Suprapubic skin (tissue), 4 donors: ENCODE results near the gene PPP6R2. TPM values are rescaled to one million over a fixed set of nuclear protein-coding genes. Genes with fewer than 3 reads are reported as not detected.

ENCODE experiments used
- DNase-seq, 2 donors: peaks; one replicate each; pipeline ENCODE4 v3.0.0-alpha.2; 2019; ENCODE audit warnings: low spot score in 2 of 2
- H3K27ac ChIP-seq: fragments of 200-600 bp; sonication (generic); one replicate; pipeline ENCODE4 v1.5.1; 2019
- H3K27me3 ChIP-seq: fragments of 200-600 bp; sonication (generic); one replicate; pipeline ENCODE4 v1.5.1; 2019
- H3K36me3 ChIP-seq: fragments of 200-600 bp; sonication (generic); one replicate; pipeline ENCODE4 v1.5.1; 2019
- H3K4me1 ChIP-seq: fragments of 200-600 bp; sonication (generic); one replicate; pipeline ENCODE4 v1.5.1; 2019
- H3K4me3 ChIP-seq: fragments of 200-600 bp; sonication (generic); one replicate; pipeline ENCODE4 v1.5.1; 2019; ENCODE audit warnings: mild to moderate bottlenecking
- H3K9me3 ChIP-seq: fragments of 200-600 bp; sonication (generic); one replicate; pipeline ENCODE4 v1.5.1; 2019
- EP300 ChIP-seq: sonication (generic); formaldehyde crosslinking; IDR thresholded peaks from one replicate; pipeline ENCODE4 v1.6.1; 2017; ENCODE audit warnings: antibody characterized with exemption
- POLR2A ChIP-seq, 2 donors: fragments of 450-650 bp; IDR thresholded peaks; one replicate each; pipeline ENCODE4 v1.6.1; 2017; ENCODE audit warnings: antibody characterized with exemption in 2 of 2, mild to moderate bottlenecking in 2 of 2, moderate library complexity in 2 of 2
- POLR2AphosphoS5 ChIP-seq, 3 donors: sonication (generic); formaldehyde crosslinking; IDR thresholded peaks; one replicate each; pipeline ENCODE4 v1.6.1; 2017; ENCODE audit warnings: antibody characterized with exemption in 3 of 3
- WGBS: methylation state at CpG from one replicate; pipeline ENCODE4 v1.1.5; 2018; 5-methylcytosine and 5-hydroxymethylcytosine counted together
- total RNA-seq, 4 donors: library from RNA; depleted of rRNA; stranded (reverse); fragments of >200 nt; gene quantifications; one replicate each; pipeline ENCODE4 v1.1.0, GENCODE V29; 2016
- TF ChIP-seq, protein P1 (sequence below), 2 donors: fragments of 200-600 bp in 1 of 2; fragments of 450-650 bp in 1 of 2; sonication (generic) in 1 of 2; IDR thresholded peaks; one replicate each; pipeline ENCODE4 v1.5.1; 2016 to 2019; ENCODE audit warnings: antibody characterized with exemption in 2 of 2, mild to moderate bottlenecking in 1 of 2, moderate library complexity in 1 of 2

The PPP6R2 gene
- total RNA-seq, 4 donors from 2014 or later, result 46.7 to 70.3 (median 64.6) TPM

- WGBS, result 78% methylated on average over 16 of the region's 19 CpGs
- DNase-seq, result no peak
- Histone ChIP-seq H3K27ac (no peak overlapping the region), H3K36me3 (no peaks in the 10 kb centered on the region), H3K4me3 (no peak overlapping the region), H3K27me3 (peaks cover 31% of the 10 kb centered on the region), H3K4me1 (no peaks in the 10 kb centered on the region), H3K9me3 (no peaks in the 10 kb centered on the region)
- TF ChIP-seq POLR2A (IDR thresholded peaks at IDR 0.05), result no peak
- TF ChIP-seq POLR2AphosphoS5 (IDR thresholded peaks at IDR 0.05), result no peak
- TF ChIP-seq EP300, result no peak
These were observed 145.8 kb downstream of the PPP6R2 start for GRCh38 chr22:50488886-50489285.

DNA sequence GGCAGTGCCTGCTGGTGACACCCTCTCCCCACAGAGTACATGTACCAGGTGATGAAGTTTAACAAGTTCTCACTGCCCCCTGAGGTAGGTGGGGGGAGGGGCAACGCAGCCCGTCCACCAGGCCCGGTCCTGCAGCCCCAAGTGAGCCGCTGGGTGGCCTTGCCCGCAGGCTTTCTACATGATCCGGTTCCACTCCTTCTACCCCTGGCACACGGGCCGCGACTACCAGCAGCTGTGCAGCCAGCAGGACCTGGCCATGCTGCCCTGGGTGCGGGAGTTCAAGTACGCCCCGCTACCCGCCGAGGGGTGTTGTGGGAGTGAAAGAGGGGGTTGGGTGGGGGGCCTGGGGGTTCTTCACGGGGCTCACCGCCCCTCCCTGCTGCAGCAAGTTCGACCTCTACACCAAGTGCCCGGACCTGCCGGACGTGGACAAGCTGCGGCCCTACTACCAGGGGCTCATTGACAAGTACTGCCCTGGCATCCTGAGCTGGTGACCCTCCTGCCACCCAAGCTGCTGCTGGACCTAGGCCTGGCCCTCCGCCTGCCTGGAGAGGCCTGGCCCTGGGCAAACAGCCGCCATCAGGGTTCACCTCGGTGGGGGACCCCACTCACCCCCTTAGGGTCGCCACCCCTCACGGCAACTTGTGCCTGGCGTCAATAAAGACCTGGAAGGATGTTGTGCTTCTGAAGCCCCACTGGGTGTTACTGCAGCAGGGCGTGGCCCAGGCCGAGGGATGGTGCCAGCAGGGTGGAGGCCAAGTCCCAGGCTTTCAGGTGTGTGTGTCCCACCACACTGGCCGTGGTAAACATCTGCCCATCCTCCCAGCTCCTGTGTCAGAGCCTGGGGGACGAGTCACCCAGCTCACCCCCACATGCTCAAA, 146.5 kb downstream of the PPP6R2 start:
- no peak for DNase-seq
- Histone ChIP-seq H3K27ac (no peak overlapping the region), H3K36me3 (no peaks in the 10 kb centered on the region), H3K4me3 (no peak overlapping the region), H3K9me3 (no peaks in the 10 kb centered on the region), H3K4me1 (no peaks in the 10 kb centered on the region), H3K27me3 (peaks cover 25% of the 10 kb centered on the region)
- WGBS, result 60% methylated on average over 5 of the region's 31 CpGs
- TF ChIP-seq POLR2AphosphoS5 (IDR thresholded peaks at IDR 0.05) (no peak), POLR2A (IDR thresholded peaks at IDR 0.05) (no peak), EP300 (no peak)
- TF ChIP-seq, protein P1, sequence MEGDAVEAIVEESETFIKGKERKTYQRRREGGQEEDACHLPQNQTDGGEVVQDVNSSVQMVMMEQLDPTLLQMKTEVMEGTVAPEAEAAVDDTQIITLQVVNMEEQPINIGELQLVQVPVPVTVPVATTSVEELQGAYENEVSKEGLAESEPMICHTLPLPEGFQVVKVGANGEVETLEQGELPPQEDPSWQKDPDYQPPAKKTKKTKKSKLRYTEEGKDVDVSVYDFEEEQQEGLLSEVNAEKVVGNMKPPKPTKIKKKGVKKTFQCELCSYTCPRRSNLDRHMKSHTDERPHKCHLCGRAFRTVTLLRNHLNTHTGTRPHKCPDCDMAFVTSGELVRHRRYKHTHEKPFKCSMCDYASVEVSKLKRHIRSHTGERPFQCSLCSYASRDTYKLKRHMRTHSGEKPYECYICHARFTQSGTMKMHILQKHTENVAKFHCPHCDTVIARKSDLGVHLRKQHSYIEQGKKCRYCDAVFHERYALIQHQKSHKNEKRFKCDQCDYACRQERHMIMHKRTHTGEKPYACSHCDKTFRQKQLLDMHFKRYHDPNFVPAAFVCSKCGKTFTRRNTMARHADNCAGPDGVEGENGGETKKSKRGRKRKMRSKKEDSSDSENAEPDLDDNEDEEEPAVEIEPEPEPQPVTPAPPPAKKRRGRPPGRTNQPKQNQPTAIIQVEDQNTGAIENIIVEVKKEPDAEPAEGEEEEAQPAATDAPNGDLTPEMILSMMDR (IDR thresholded peaks at IDR 0.05), result no peak

DNA sequence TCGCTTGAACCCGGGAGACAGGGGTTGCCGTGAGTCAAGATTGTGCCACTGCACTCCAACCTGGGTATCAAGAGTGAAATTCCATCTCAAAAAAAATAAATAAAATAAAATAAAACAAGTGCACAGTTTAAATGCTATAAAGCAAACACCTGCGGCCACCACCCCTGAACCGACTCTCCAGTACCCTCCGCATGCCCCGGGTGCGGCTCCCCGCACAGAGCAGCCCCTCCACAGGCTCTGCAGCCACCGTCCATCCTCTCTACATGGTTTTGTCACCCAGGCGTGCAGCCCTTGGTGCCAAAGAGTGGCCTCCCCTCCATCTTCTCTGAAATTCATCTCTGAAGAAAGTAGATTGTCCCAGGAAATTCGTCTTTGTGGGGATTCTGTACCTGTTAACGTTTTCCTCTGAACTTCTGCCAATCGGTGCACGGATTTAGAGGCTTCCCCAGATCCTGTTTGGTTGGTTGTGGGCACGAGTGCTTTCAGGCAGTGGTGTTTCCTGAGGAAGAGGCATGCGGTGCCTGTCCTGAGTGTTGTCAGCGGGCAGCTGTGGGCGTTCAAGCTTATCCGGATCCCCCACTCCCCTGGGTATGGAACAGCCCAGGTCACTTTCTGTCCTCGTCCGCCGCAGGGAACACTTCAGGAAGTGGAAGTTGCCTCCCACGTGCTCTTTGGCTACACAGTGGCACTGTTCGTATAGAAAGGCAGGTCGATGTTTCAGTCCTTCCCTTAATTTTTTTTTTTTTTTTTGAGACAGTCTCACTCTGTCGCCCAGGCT, 147.6 kb downstream of the PPP6R2 start:
- peaks cover 20% of the 10 kb centered on the region for H3K27me3 ChIP-seq
- H3K36me3 ChIP-seq, result no peaks in the 10 kb centered on the region
- H3K4me3 ChIP-seq, result no peak overlapping the region
- no peaks in the 10 kb centered on the region for H3K4me1 ChIP-seq
- H3K9me3 ChIP-seq, result no peaks in the 10 kb centered on the region
- no peak overlapping the region for H3K27ac ChIP-seq
- TF ChIP-seq EP300 (no peak), POLR2A (IDR thresholded peaks at IDR 0.05) (no peak), POLR2AphosphoS5 (IDR thresholded peaks at IDR 0.05) (no peak)
- TF ChIP-seq, protein P1 (IDR thresholded peaks at IDR 0.05), result no peak
- WGBS, result 72% methylated on average over 27 of the region's 27 CpGs
- no peak for DNase-seq

Other genes with a start within 250 kb of the PPP6R2 start
- gene PANX2, start 172.6 kb upstream of the PPP6R2 start, total RNA-seq, result 1 to 10 TPM; 1.2 to 2.8 (median 2.2) TPM
- gene TRABD, start 157.4 kb upstream of the PPP6R2 start, total RNA-seq, result 10 to 100 TPM; 35.7 to 78.2 (median 39.1) TPM
- 10 to 100 TPM; 27.4 to 66.1 (median 36.1) TPM for gene SELENOO, start 142.3 kb upstream of the PPP6R2 start, total RNA-seq
- gene TUBGCP6, start 98.3 kb upstream of the PPP6R2 start, total RNA-seq, result 100 to 1,000 TPM in 1 of 4 donors, 10 to 100 TPM in 3; 43.0 to 113 (median 69.7) TPM
- 10 to 100 TPM; 43.1 to 93.7 (median 56.2) TPM for gene HDAC10, start 92.1 kb upstream of the PPP6R2 start, total RNA-seq
- gene MAPK12, start 81.6 kb upstream of the PPP6R2 start, total RNA-seq, result 1 to 10 TPM; 1.3 to 5.7 (median 3.3) TPM
- gene MAPK11, start 72.9 kb upstream of the PPP6R2 start, total RNA-seq, result 1 to 10 TPM; 3.8 to 5.8 (median 4.5) TPM
- gene PLXNB2, start 35.7 kb upstream of the PPP6R2 start, total RNA-seq, result 100 to 1,000 TPM; 117 to 231 (median 192) TPM
- gene DENND6B, start 16.3 kb upstream of the PPP6R2 start, total RNA-seq, result 1 to 10 TPM; 3.3 to 5.4 (median 3.4) TPM
- gene SBF1, start 131.7 kb downstream of the PPP6R2 start, total RNA-seq, result 100 to 1,000 TPM in 3 of 4 donors, 10 to 100 TPM in 1; 92.5 to 137 (median 115) TPM
- gene ADM2, start 138.2 kb downstream of the PPP6R2 start, total RNA-seq, result 1 to 10 TPM in 1 of 4 donors, under 1 TPM in 2, not detected in 1; 0.24 to 2.7 (median 0.30) TPM
- not detected for gene MIOX, start 143.5 kb downstream of the PPP6R2 start, total RNA-seq
- 10 to 100 TPM; 28.9 to 65.6 (median 44.7) TPM for gene LMF2, start 164.4 kb downstream of the PPP6R2 start, total RNA-seq
- 10 to 100 TPM; 39.6 to 51.9 (median 50.0) TPM for gene NCAPH2, start 164.9 kb downstream of the PPP6R2 start, total RNA-seq
- 1 to 10 TPM in 3 of 4 donors, not detected in 1; 1.7 to 7.9 (median 4.7) TPM for gene SCO2, start 182.3 kb downstream of the PPP6R2 start, total RNA-seq
- 10 to 100 TPM; 23.6 to 46.9 (median 30.8) TPM for gene TYMP, start 186.7 kb downstream of the PPP6R2 start, total RNA-seq
- gene KLHDC7B, start 202.6 kb downstream of the PPP6R2 start, total RNA-seq, result under 1 TPM in 1 of 4 donors, not detected in 3; 0.26 TPM
- not detected for gene SYCE3, start 219.6 kb downstream of the PPP6R2 start, total RNA-seq
- 10 to 100 TPM; 12.7 to 46.6 (median 19.2) TPM for gene CPT1B, start 235.1 kb downstream of the PPP6R2 start, total RNA-seq
- 10 to 100 TPM; 43.0 to 86.5 (median 73.0) TPM for gene CHKB, start 239.5 kb downstream of the PPP6R2 start, total RNA-seq